ENCODE data around the gene FBXW12.

Gene FBXW12

GRCh38 chr3:48436855-48437254 lies 64.8 kb downstream of the FBXW12 start:
- DNase-seq: no peak

GRCh38 chr3:48437812-48438211 lies 65.8 kb downstream of the FBXW12 start:
- DNase-seq: no peak

GRCh38 chr3:48439820-48440589 lies 68.0 kb downstream of the FBXW12 start, which contains the start of the genes CCDC51 and TMA7:
Gene CCDC51 (minus strand): TSS chr3:48440119. CDS start chr3:48435128, 4,991 bp downstream.
Gene TMA7 (plus strand): TSS chr3:48440257. CDS start chr3:48440297, 40 bp downstream.
- DNase-seq: peak; percentile 95 to 98 (median 98)

GRCh38 chr3:48440590-48440958 lies 68.6 kb downstream of the FBXW12 start:
- DNase-seq: peak in 2 of 5 experiments; percentile 20 to 33

- no peak for DNase-seq
Observed at GRCh38 chr3:48441940-48442339, 69.9 kb downstream of the FBXW12 start.
